ENCODE results near the gene MEGF6. TPM values are rescaled to one million over a fixed set of nuclear protein-coding genes. Genes with fewer than 3 reads are reported as not detected.
A peak's percentile ranks its signal among the peaks of the same experiment; 100 is the strongest.

The MEGF6 gene
- total and polyA plus RNA-seq, 2 of the 8 experiments (the other 6 are each of a cell fraction or from before 2014, with no cell fraction given) = 4.1 to 14.8 TPM

GRCh38 chr1:3501856-3502640, 109.3 kb downstream of the MEGF6 start:
- peak overlapping the region; percentile 33 for H4K5ac ChIP-seq (ENCODE audit: insufficient read length, low read depth, low read length)
- no peak overlapping the region for H4K91ac ChIP-seq (replicated peaks; ENCODE audit: insufficient read length, low read length)
- peaks cover 0 to 23% of the 10 kb centered on the region in 2 experiments for H4K20me1 ChIP-seq (replicated peaks in 1 of 2; ENCODE audit: control insufficient read depth in 1 of 2, insufficient read depth in 2 of 2, low read length in 2 of 2)
- DNase-seq (ENCODE audit: low read depth in 1 of 2, low spot score in 2 of 2) (peak; percentile 57 to 92), FAIRE-seq (peak; percentile 60)
- no peak overlapping the region for H3K14ac ChIP-seq (ENCODE audit: insufficient read length)
- no peaks in the 10 kb centered on the region; the same call in 1 of the 2 replicates for H3K79me1 ChIP-seq (ENCODE audit: low read depth, low read length)
- H3K79me2 ChIP-seq (ENCODE audit: control insufficient read depth in 1 of 2, insufficient read depth in 2 of 2, low read length in 2 of 2) = no peaks in the 10 kb centered on the region
- no peak overlapping the region for H3K4me3 ChIP-seq (ENCODE audit: extremely low read depth in 1 of 4, insufficient read depth in 2 of 4, low read depth in 3 of 4, low read length in 4 of 4)
- H3K4ac ChIP-seq (replicated peaks; ENCODE audit: insufficient read length, low read depth, low read length) = no peak overlapping the region
- no peak overlapping the region for H3K23ac ChIP-seq (ENCODE audit: insufficient read length)
- WGBS, 2 experiments (ENCODE audit: extremely low coverage in 1 of 2, insufficient coverage in 1 of 2, insufficient read length in 1 of 2, insufficient replicate concordance in 2 of 2, low coverage in 1 of 2, low lambda C conversion rate in 2 of 2, missing lambda C conversion rate in 1 of 2) = 76% methylated on average over 19 of the region's 26 CpGs; no CpG with 5 or more reads in 1 of the 2 experiments
- no peak overlapping the region for H2BK5ac ChIP-seq (ENCODE audit: low read depth, low read length)
- no peak overlapping the region for H2BK20ac ChIP-seq (ENCODE audit: low read length)
- H2AK5ac ChIP-seq (ENCODE audit: low read depth, low read length) = no peak overlapping the region
- H3K18ac ChIP-seq (ENCODE audit: extremely low read depth, low read length) = no peak overlapping the region
- H2BK120ac ChIP-seq (replicated peaks; ENCODE audit: low read depth, low read length) = no peak overlapping the region
- no peak overlapping the region for H2AFZ ChIP-seq (ENCODE audit: low read length)
- H3K23me2 ChIP-seq (ENCODE audit: low read depth, low read length) = no peaks in the 10 kb centered on the region
- ChIA-PET CTCF (ENCODE audit: partially characterized antibody) (interaction anchor here (0.7 to 2.8 kb wide), 8 partner anchors 9 to 136 kb away, joined by 3 to 12 read pairs (median 4); no protein-coding TSS in a partner anchor), POLR2A (ENCODE audit: partially characterized antibody) (interaction anchor here (0.6 to 1.2 kb wide), 3 partner anchors 10 to 435 kb away, joined by 3 read pairs; no protein-coding TSS in a partner anchor)
- peak overlapping the region; percentile 79; the same call in 1 of the 2 replicates for H4K8ac ChIP-seq (ENCODE audit: extremely low read depth, insufficient read depth, low read length)
- no peaks in the 10 kb centered on the region for H3K27me3 ChIP-seq (replicated peaks in 1 of 4; ENCODE audit: control insufficient read depth in 3 of 4, extremely low read depth in 1 of 4, insufficient read depth in 3 of 4, low read length in 3 of 4)
- no peak overlapping the region for H3K9ac ChIP-seq (replicated peaks in 1 of 4; ENCODE audit: extremely low read depth in 1 of 4, low read depth in 3 of 4, low read length in 3 of 4)
- H3K56ac ChIP-seq (replicated peaks; ENCODE audit: insufficient read length, low read depth, low read length) = no peak overlapping the region
- H3K36me3 ChIP-seq (ENCODE audit: control insufficient read depth in 2 of 4, insufficient read depth in 4 of 4, low read length in 3 of 4) = no peaks in the 10 kb centered on the region; a peak in 2 of 8 replicates
- no peak overlapping the region for H3K27ac ChIP-seq (ENCODE audit: low read depth, low read length)
- no peak overlapping the region for H2BK12ac ChIP-seq (ENCODE audit: low read depth, low read length)
- no peaks in the 10 kb centered on the region for H3K4me1 ChIP-seq (replicated peaks in 1 of 4; ENCODE audit: control insufficient read depth in 3 of 4, insufficient read depth in 4 of 4, low read length in 3 of 4)
- no peak overlapping the region for H3K4me2 ChIP-seq (ENCODE audit: insufficient read depth in 1 of 2, low read depth in 2 of 2, low read length in 2 of 2)
- H2BK15ac ChIP-seq (ENCODE audit: low read length) = no peak overlapping the region
- no peaks in the 10 kb centered on the region for H3K9me3 ChIP-seq (ENCODE audit: insufficient read depth in 2 of 2, low read depth in 1 of 2, low read length in 1 of 2)
- TF ChIP-seq BACH1 (IDR thresholded peaks at IDR 0.05; ENCODE audit: low read length) (peak; percentile 11; the same call in 1 of the 2 replicates), GABPA (IDR thresholded peaks at IDR 0.05; ENCODE audit: borderline replicate concordance, insufficient read depth, low read length) (peak; percentile 79; the same call in 1 of the 2 replicates), SIRT6 (IDR thresholded peaks at IDR 0.05; ENCODE audit: low read length) (no peak), HDAC2 (IDR thresholded peaks at IDR 0.05; ENCODE audit: borderline replicate concordance in 1 of 2, low read depth in 2 of 2, low read length in 2 of 2) (peak in 1 of 2 experiments; percentile 36; a peak in 1 of 4 replicates), HDAC6 (IDR thresholded peaks at IDR 0.05; ENCODE audit: low read depth, low read length) (no peak), MAX (IDR thresholded peaks at IDR 0.05) (peak; percentile 51; the same call in 1 of the 2 replicates), KDM5A (IDR thresholded peaks at IDR 0.05; ENCODE audit: low read length) (no peak), TCF12 (IDR thresholded peaks at IDR 0.05; ENCODE audit: low read depth, low read length) (no peak), SIN3A (conservative IDR thresholded peaks at IDR 0.05 in 1 of 2, IDR thresholded peaks at IDR 0.05 in 1 of 2; ENCODE audit: low read depth in 1 of 2, low read length in 2 of 2) (peak; percentile 96 to 97), NANOG (IDR thresholded peaks at IDR 0.05; ENCODE audit: insufficient read depth, low read depth, low read length, poor library complexity, severe bottlenecking) (no peak), EZH2 (IDR thresholded peaks at IDR 0.05; ENCODE audit: low read depth, low read length, severe bottlenecking) (no peak)

Measured in H1 (cell line).